Loucy (cell line): Measurements from ENCODE around the gene EXOC3L2.

Experiments used
- H2AFZ ChIP-seq: fragments of 200-600 bp; sonication (generic); 2 replicates; pipeline ENCODE4 v1.6.0; 2016; ENCODE audit warnings: antibody characterized with exemption, mild to moderate bottlenecking, low read length, moderate library complexity
- H3F3A ChIP-seq: fragments of 200-600 bp; 2 replicates; pipeline ENCODE4 v1.6.0; 2016; ENCODE audit warnings: antibody characterized with exemption, low read depth, mild to moderate bottlenecking
- H3K27me3 ChIP-seq: fragments of 200-600 bp; sonication (generic); 2 replicates; pipeline ENCODE4 v1.6.1; 2014; ENCODE audit warnings: low read length, mild to moderate bottlenecking; ENCODE audit not compliant: insufficient read depth, poor library complexity, severe bottlenecking
- H3K36me3 ChIP-seq: fragments of 200-600 bp; sonication (generic); 2 replicates; pipeline ENCODE4 v1.6.1; 2016; ENCODE audit warnings: low read length; ENCODE audit not compliant: insufficient read depth
- H3K4me1 ChIP-seq: fragments of 200-600 bp; sonication (generic); 2 replicates; pipeline ENCODE4 v1.5.1; 2014; ENCODE audit warnings: low read length, mild to moderate bottlenecking; ENCODE audit not compliant: insufficient read depth, poor library complexity, severe bottlenecking
- H3K4me2 ChIP-seq: fragments of 200-600 bp; sonication (generic); 2 replicates; pipeline ENCODE4 v1.6.0; 2014; ENCODE audit warnings: antibody characterized with exemption, low read length, low read depth, mild to moderate bottlenecking; ENCODE audit not compliant: poor library complexity, severe bottlenecking
- H3K4me3 ChIP-seq: fragments of 200-600 bp; sonication (generic); 2 replicates; pipeline ENCODE4 v1.5.1; 2014; ENCODE audit warnings: low read length, mild to moderate bottlenecking, mixed read lengths; ENCODE audit not compliant: poor library complexity, severe bottlenecking
- H3K79me2 ChIP-seq: fragments of 200-600 bp; sonication (generic); 2 replicates; pipeline ENCODE4 v1.6.1; 2014; ENCODE audit warnings: low read length; ENCODE audit not compliant: insufficient read depth
- H3K9ac ChIP-seq: fragments of 200-600 bp; sonication (generic); 2 replicates; pipeline ENCODE4 v1.6.0; 2014; ENCODE audit warnings: mild to moderate bottlenecking, low read depth, low read length, moderate library complexity; ENCODE audit not compliant: poor library complexity, severe bottlenecking
- H3K9me2 ChIP-seq: fragments of 200-600 bp; sonication (generic); replicated peaks from 2 replicates; pipeline ENCODE4 v1.6.1; 2016; ENCODE audit warnings: low read depth, low read length, mixed read lengths
- H3K9me3 ChIP-seq: fragments of 200-600 bp; sonication (generic); 2 replicates; pipeline ENCODE4 v1.6.1; 2014; ENCODE audit warnings: mild to moderate bottlenecking, antibody characterized with exemption, low read length, low read depth; ENCODE audit not compliant: insufficient read depth
- H4K20me1 ChIP-seq: fragments of 200-600 bp; sonication (generic); 2 replicates; pipeline ENCODE4 v1.6.0; 2014; ENCODE audit warnings: antibody characterized with exemption, low read length, mild to moderate bottlenecking; ENCODE audit not compliant: insufficient read depth, poor library complexity, severe bottlenecking
- EZH2phosphoT487 ChIP-seq: fragments of 200-600 bp; IDR thresholded peaks from 2 replicates; pipeline ENCODE4 v1.6.1; 2018; ENCODE audit warnings: antibody characterized with exemption, mild to moderate bottlenecking, moderate library complexity, borderline replicate concordance
- TF ChIP-seq, protein P1 (sequence below): fragments of 200-600 bp; sonication (generic); conservative IDR thresholded peaks from 2 replicates; pipeline ENCODE4 v1.5.1; 2014; ENCODE audit warnings: mild to moderate bottlenecking, antibody characterized with exemption, low read length

The EXOC3L2 gene

GRCh38 chr19:45187421-45188100 is 57.6 kb downstream of the EXOC3L2 start:
- H3K27me3 ChIP-seq, result no peaks in the 10 kb centered on the region
- no peaks in the 10 kb centered on the region for H4K20me1 ChIP-seq
- no peaks in the 10 kb centered on the region for H3K79me2 ChIP-seq
- no peaks in the 10 kb centered on the region for H3K36me3 ChIP-seq
- peak overlapping the region; percentile 55 for H3K4me2 ChIP-seq
- no peak overlapping the region for H3K4me3 ChIP-seq
- no peaks in the 10 kb centered on the region for H3K9me3 ChIP-seq
- H2AFZ ChIP-seq, result peak overlapping the region; percentile 82
- H3K9me2 ChIP-seq, result no peaks in the 10 kb centered on the region
- H3F3A ChIP-seq, result no peaks in the 10 kb centered on the region
- H3K9ac ChIP-seq, result no peak overlapping the region
- H3K4me1 ChIP-seq, result no peaks in the 10 kb centered on the region
- TF ChIP-seq, protein P1, sequence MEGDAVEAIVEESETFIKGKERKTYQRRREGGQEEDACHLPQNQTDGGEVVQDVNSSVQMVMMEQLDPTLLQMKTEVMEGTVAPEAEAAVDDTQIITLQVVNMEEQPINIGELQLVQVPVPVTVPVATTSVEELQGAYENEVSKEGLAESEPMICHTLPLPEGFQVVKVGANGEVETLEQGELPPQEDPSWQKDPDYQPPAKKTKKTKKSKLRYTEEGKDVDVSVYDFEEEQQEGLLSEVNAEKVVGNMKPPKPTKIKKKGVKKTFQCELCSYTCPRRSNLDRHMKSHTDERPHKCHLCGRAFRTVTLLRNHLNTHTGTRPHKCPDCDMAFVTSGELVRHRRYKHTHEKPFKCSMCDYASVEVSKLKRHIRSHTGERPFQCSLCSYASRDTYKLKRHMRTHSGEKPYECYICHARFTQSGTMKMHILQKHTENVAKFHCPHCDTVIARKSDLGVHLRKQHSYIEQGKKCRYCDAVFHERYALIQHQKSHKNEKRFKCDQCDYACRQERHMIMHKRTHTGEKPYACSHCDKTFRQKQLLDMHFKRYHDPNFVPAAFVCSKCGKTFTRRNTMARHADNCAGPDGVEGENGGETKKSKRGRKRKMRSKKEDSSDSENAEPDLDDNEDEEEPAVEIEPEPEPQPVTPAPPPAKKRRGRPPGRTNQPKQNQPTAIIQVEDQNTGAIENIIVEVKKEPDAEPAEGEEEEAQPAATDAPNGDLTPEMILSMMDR, result peak; percentile 69
- no peak for TF ChIP-seq EZH2phosphoT487

GRCh38 chr19:45186509-45187334 is 58.5 kb downstream of the EXOC3L2 start:
- Histone ChIP-seq H3K4me3 (no peak overlapping the region), H3K9me2 (no peaks in the 10 kb centered on the region), H3K27me3 (no peaks in the 10 kb centered on the region), H4K20me1 (no peaks in the 10 kb centered on the region), H3K9ac (no peak overlapping the region), H3K79me2 (no peaks in the 10 kb centered on the region), H3K4me2 (peak overlapping the region; percentile 55), H3K9me3 (no peaks in the 10 kb centered on the region), H2AFZ (peak overlapping the region; percentile 82), H3K36me3 (no peaks in the 10 kb centered on the region), H3K4me1 (no peaks in the 10 kb centered on the region), H3F3A (no peaks in the 10 kb centered on the region)
- TF ChIP-seq EZH2phosphoT487, result no peak
- TF ChIP-seq, protein P1, result no peak

- no peaks in the 10 kb centered on the region for H3K36me3 ChIP-seq
- H4K20me1 ChIP-seq, result peaks cover 4% of the 10 kb centered on the region
- no peaks in the 10 kb centered on the region for H3K27me3 ChIP-seq
- no peak overlapping the region for H3K4me2 ChIP-seq
- no peaks in the 10 kb centered on the region for H3K9me2 ChIP-seq
- H3K4me1 ChIP-seq, result peaks cover 5% of the 10 kb centered on the region
- H3K9me3 ChIP-seq, result no peaks in the 10 kb centered on the region
- no peak overlapping the region for H3K9ac ChIP-seq
- H3K4me3 ChIP-seq, result no peak overlapping the region
- no peak for TF ChIP-seq EZH2phosphoT487
- TF ChIP-seq, protein P1, result no peak
- H2AFZ ChIP-seq, result no peak overlapping the region
- no peaks in the 10 kb centered on the region for H3F3A ChIP-seq
- H3K79me2 ChIP-seq, result peaks cover 15% of the 10 kb centered on the region; the same call in 1 of the 2 replicates
Observed at GRCh38 chr19:45184115-45184514, 61.1 kb downstream of the EXOC3L2 start.
